GM11168 (cell line): Measurements from ENCODE around the gene TRIO.
"Not testable (repeated sequence)": the region's sequence is repeated elsewhere in the genome, so short reads cannot be mapped to it uniquely, and the experiment has no call there.

Experiments used
- in situ Hi-C: fragments of 300-500 bp; cut with MboI; formaldehyde crosslinking; loops from one replicate; pipeline ENCODE4 v1.12.0; 2022; ENCODE audit warnings: low sequenced_read_pairs; ENCODE audit not compliant: unreplicated experiment

TRIO gene

GRCh38 chr5:14429101-14430050 is 286.2 kb downstream of the TRIO start:
- in situ Hi-C loops = no loop called here

- in situ Hi-C loops = no loop called here
Observed at GRCh38 chr5:14431534-14431933, 288.4 kb downstream of the TRIO start.

- in situ Hi-C loops = no loop called here
Observed at GRCh38 chr5:14432931-14433589, 289.9 kb downstream of the TRIO start.

- in situ Hi-C loops = no loop called here
Observed at GRCh38 chr5:14435481-14435880, 292.3 kb downstream of the TRIO start.

- in situ Hi-C loops = not testable (repeated sequence)
Observed at GRCh38 chr5:14436122-14436521, 293.0 kb downstream of the TRIO start.

GRCh38 chr5:14436801-14437542 is 293.8 kb downstream of the TRIO start:
- in situ Hi-C loops = no loop called here

GRCh38 chr5:14438195-14438606 is 295.1 kb downstream of the TRIO start:
- in situ Hi-C loops = no loop called here

GRCh38 chr5:14439087-14439871 is 296.1 kb downstream of the TRIO start:
- in situ Hi-C loops = no loop called here

GRCh38 chr5:14440223-14440581 is 297.1 kb downstream of the TRIO start:
- in situ Hi-C loops = no loop called here

- in situ Hi-C loops = no loop called here
Observed at GRCh38 chr5:14440582-14441431, 297.7 kb downstream of the TRIO start.

- in situ Hi-C loops = no loop called here
Observed at GRCh38 chr5:14441641-14442040, 298.5 kb downstream of the TRIO start.

GRCh38 chr5:14442536-14442935 is 299.4 kb downstream of the TRIO start:
- in situ Hi-C loops = no loop called here

- in situ Hi-C loops = no loop called here
Observed at GRCh38 chr5:14443671-14444093, 300.5 kb downstream of the TRIO start.

GRCh38 chr5:14444161-14444560 is 301.0 kb downstream of the TRIO start:
- in situ Hi-C loops = no loop called here

GRCh38 chr5:14445013-14445412 is 301.9 kb downstream of the TRIO start:
- in situ Hi-C loops = no loop called here

- in situ Hi-C loops = no loop called here
Observed at GRCh38 chr5:14445576-14446290, 302.6 kb downstream of the TRIO start.

GRCh38 chr5:14447958-14448911 is 305.1 kb downstream of the TRIO start:
- in situ Hi-C loops = no loop called here
